Diencephalon (tissue), 1 donor: ENCODE measurements around the gene EMP1. TPM values are rescaled to one million over a fixed set of nuclear protein-coding genes. Genes with fewer than 3 reads are reported as not detected.

Experiments used
- total RNA-seq: library from RNA; depleted of rRNA; stranded (reverse); fragments of >200 nt; gene quantifications from one replicate; pipeline ENCODE4 v1.2.3, GENCODE V29; 2014

EMP1 gene, protein sequence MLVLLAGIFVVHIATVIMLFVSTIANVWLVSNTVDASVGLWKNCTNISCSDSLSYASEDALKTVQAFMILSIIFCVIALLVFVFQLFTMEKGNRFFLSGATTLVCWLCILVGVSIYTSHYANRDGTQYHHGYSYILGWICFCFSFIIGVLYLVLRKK
- 5.3 TPM for total RNA-seq

DNA sequence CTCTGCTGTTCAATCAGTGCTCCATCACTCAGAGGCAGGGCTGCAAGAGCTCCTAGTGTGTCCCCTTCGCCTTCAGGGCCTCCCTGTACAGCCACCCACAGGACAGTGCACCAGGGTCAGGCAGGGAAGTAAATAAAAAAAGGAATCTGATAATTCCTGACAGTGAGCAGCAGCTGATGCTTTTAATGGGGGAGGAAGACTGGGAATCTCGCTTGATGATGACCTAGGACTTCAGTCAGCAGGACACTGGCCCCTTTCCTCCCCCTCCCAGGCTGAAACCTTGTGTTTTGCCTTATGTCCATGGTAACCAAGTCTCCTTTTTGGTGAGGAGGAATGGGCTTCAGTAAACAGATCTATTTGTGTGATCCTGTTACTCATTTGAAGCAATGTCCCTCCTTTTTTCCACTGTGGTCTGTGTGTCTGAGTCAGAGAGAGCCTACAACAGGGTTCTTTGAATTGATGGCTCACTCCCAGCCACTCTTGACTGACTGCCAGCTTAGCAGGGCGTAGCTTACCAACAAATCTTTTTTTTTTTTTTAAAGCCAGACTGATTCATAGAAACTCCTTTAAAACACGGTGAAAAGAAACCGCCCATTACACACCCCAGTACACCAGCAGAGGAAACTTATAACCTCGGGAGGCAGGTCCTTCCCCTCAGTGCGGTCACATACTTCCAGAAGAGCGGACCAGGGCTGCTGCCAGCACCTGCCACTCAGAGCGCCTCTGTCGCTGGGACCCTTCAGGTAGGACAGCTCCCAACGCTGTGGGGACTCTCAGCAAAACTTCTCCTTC is at the start of gene EMP1:
TSS of gene EMP1 (plus strand) at position 597 of the 792 bp plus-strand sequence. CDS start 14,785 bp downstream, outside the sequence.

Other genes starting within 250 kb of the EMP1 start
- not detected for gene GPRC5D, start 244.6 kb upstream of the EMP1 start, total RNA-seq
- 5.8 TPM for gene HEBP1, start 196.5 kb upstream of the EMP1 start, total RNA-seq
- gene FAM234B, start 152.3 kb upstream of the EMP1 start, total RNA-seq, result 62.3 TPM
- gene GSG1, start 93.1 kb upstream of the EMP1 start, total RNA-seq, result 0.23 TPM